Measurements from ENCODE around the gene AFF3.

- TF ChIP-seq MAX (IDR thresholded peaks at IDR 0.05): no peak
- TF ChIP-seq RAD21 (IDR thresholded peaks at IDR 0.05): no peak
- TF ChIP-seq CTCF (IDR thresholded peaks at IDR 0.05; ENCODE audit: low read depth, low read length, missing input control): no peak
- no peak for TF ChIP-seq TAF1 (conservative IDR thresholded peaks at IDR 0.05)
- TF ChIP-seq HNF4A (conservative IDR thresholded peaks at IDR 0.05): no peak
- no peak for TF ChIP-seq GABPA (IDR thresholded peaks at IDR 0.05 in 1 of 2, conservative IDR thresholded peaks at IDR 0.05 in 1 of 2)
- TF ChIP-seq SP1 (IDR thresholded peaks at IDR 0.05): no peak
- no peak for TF ChIP-seq REST (IDR thresholded peaks at IDR 0.05)
- TF ChIP-seq ATF3 (IDR thresholded peaks at IDR 0.05): no peak
Observed at GRCh38 chr2:100012561-100012960, 129.8 kb downstream of the AFF3 start.

Data from liver (tissue), 3 donors.